ENCODE data around the gene NFX1. TPM values are rescaled to one million over a fixed set of nuclear protein-coding genes. Genes with fewer than 3 reads are reported as not detected.
A peak's percentile ranks its signal among the peaks of the same experiment; 100 is the strongest.

Gene NFX1
- total and polyA plus RNA-seq, 2 donors (not counting 1 experiment from before 2014, with no cell fraction given) = 30.2 to 39.5 TPM

DNA sequence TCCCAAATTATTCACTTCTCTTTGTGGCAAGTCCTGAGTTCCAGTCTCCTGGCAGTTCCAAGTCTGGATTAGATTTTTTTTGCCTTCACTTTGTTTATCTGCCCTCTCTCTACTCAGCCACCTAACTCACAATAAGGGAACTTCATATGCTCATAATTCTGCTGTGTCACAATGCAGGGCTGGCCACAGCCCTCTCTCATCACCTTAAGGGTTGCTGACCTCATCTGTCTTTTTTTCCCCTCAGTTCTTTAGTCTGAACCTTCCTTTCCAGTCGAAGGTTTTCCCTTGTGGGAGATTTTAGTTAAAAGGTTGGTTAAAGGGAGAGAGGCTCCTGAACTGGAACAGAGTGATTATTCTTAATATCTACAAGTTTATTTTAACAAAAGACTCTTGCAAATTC is 29.9 kb upstream of the NFX1 start:
- Histone ChIP-seq H3K79me2 (ENCODE audit: control insufficient read depth, insufficient read depth, low read length) (peaks cover 25% of the 10 kb centered on the region), H3K27me3 (ENCODE audit: control insufficient read depth, insufficient read depth, low read length) (no peaks in the 10 kb centered on the region), H3K9ac (ENCODE audit: insufficient read depth, low read length) (no peak overlapping the region), H3K27ac (ENCODE audit: insufficient read depth, low read length) (no peak overlapping the region), H3K9me3 (ENCODE audit: control insufficient read depth, insufficient read depth, low read depth, low read length) (no peaks in the 10 kb centered on the region), H4K20me1 (ENCODE audit: control insufficient read depth, extremely low read depth, insufficient read depth, low read length) (no peaks in the 10 kb centered on the region), H2AFZ (ENCODE audit: low read length) (no peak overlapping the region), H3K4me1 (ENCODE audit: control insufficient read depth, extremely low read depth, insufficient read depth, low read length) (no peaks in the 10 kb centered on the region), H3K36me3 (ENCODE audit: control insufficient read depth, insufficient read depth, low read length) (peaks cover 11% of the 10 kb centered on the region), H3K4me2 (ENCODE audit: extremely low read depth, insufficient read depth, low read length) (no peak overlapping the region), H3K4me3 (replicated peaks in 1 of 4; ENCODE audit: control extremely low read depth in 1 of 4, insufficient read depth in 1 of 4, low read depth in 3 of 4, low read length in 4 of 4) (no peak overlapping the region)
- no peak for TF ChIP-seq CTCF (conservative IDR thresholded peaks at IDR 0.05 in 1 of 2, IDR thresholded peaks at IDR 0.05 in 1 of 2; ENCODE audit: low read depth in 1 of 2, low read length in 2 of 2)
- TF ChIP-seq EZH2 (IDR thresholded peaks at IDR 0.05; ENCODE audit: low read length, missing control alignments) = no peak
- no peak for DNase-seq (ENCODE audit: low read depth in 2 of 2)

DNA sequence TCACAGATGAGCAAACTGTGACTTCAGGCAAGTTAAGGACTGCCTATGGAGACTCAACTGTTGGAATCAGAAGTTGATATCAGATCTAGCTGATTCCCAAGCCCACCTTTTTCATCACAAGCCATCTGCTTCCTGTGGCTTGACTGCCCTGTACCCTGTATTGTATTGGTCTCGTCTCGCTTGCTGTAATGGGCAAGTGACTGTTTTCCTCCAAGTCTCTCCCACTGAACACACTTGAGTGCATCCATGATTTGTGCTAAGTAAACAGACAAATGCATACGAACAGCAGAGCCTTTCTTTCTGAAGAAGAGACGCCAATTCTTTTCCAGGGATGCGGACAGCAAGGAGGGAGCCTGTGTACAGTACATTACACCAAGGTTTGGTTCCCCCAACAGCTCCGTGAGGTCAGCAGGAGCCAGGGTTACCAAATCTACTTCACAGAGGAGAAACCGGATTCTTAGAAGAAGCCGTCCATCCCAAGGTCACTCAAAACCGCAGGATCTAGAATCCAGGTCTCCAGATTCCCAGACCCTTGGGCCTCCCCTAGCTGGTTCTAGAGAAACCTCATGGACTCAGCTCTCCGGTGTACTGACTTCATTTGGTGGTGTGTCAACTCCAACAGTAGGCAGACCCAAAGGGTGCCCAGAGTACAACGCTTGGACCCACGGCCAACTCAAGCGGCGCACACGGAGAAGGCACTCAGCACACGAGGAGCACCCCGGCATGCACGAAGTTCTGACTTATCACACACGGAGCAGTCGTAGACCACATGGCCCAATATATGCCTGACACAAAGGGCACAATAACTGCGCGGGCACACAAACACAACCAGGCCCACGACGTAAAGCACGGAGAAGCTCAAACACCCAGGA is 26.9 kb upstream of the NFX1 start:
- Histone ChIP-seq H3K36me3 (ENCODE audit: control insufficient read depth, insufficient read depth, low read length) (peaks cover 8% of the 10 kb centered on the region), H3K9me3 (ENCODE audit: control insufficient read depth, insufficient read depth, low read depth, low read length) (no peaks in the 10 kb centered on the region), H3K9ac (ENCODE audit: insufficient read depth, low read length) (peak overlapping the region; percentile 84), H4K20me1 (ENCODE audit: control insufficient read depth, extremely low read depth, insufficient read depth, low read length) (no peaks in the 10 kb centered on the region), H3K4me3 (replicated peaks in 1 of 4; ENCODE audit: control extremely low read depth in 1 of 4, insufficient read depth in 1 of 4, low read depth in 3 of 4, low read length in 4 of 4) (peak overlapping the region; percentile 91 to 99 (median 94)), H3K4me1 (ENCODE audit: control insufficient read depth, extremely low read depth, insufficient read depth, low read length) (peaks cover 2% of the 10 kb centered on the region), H2AFZ (ENCODE audit: low read length) (peak overlapping the region; percentile 91), H3K27me3 (ENCODE audit: control insufficient read depth, insufficient read depth, low read length) (no peaks in the 10 kb centered on the region), H3K4me2 (ENCODE audit: extremely low read depth, insufficient read depth, low read length) (peak overlapping the region; percentile 85), H3K79me2 (ENCODE audit: control insufficient read depth, insufficient read depth, low read length) (peaks cover 32% of the 10 kb centered on the region), H3K27ac (ENCODE audit: insufficient read depth, low read length) (peak overlapping the region; percentile 84)
- peak; percentile 25 to 34 for DNase-seq (ENCODE audit: low read depth in 2 of 2)
- TF ChIP-seq EZH2 (IDR thresholded peaks at IDR 0.05; ENCODE audit: low read length, missing control alignments) (no peak), CTCF (conservative IDR thresholded peaks at IDR 0.05 in 1 of 2, IDR thresholded peaks at IDR 0.05 in 1 of 2; ENCODE audit: low read depth in 1 of 2, low read length in 2 of 2) (no peak)

- peaks cover 6% of the 10 kb centered on the region for H3K36me3 ChIP-seq (ENCODE audit: control insufficient read depth, insufficient read depth, low read length)
- TF ChIP-seq CTCF (conservative IDR thresholded peaks at IDR 0.05 in 1 of 2, IDR thresholded peaks at IDR 0.05 in 1 of 2; ENCODE audit: low read depth in 1 of 2, low read length in 2 of 2) (no peak), EZH2 (IDR thresholded peaks at IDR 0.05; ENCODE audit: low read length, missing control alignments) (no peak)
- H2AFZ ChIP-seq (ENCODE audit: low read length) = peak overlapping the region; percentile 91
- peak in 1 of 2 donors; percentile 25 for DNase-seq (ENCODE audit: low read depth in 2 of 2)
- peaks cover 32% of the 10 kb centered on the region for H3K79me2 ChIP-seq (ENCODE audit: control insufficient read depth, insufficient read depth, low read length)
- H3K9me3 ChIP-seq (ENCODE audit: control insufficient read depth, insufficient read depth, low read depth, low read length) = no peaks in the 10 kb centered on the region
- peak overlapping the region; percentile 84 for H3K27ac ChIP-seq (ENCODE audit: insufficient read depth, low read length)
- peaks cover 2% of the 10 kb centered on the region for H3K4me1 ChIP-seq (ENCODE audit: control insufficient read depth, extremely low read depth, insufficient read depth, low read length)
- peak overlapping the region; percentile 91 to 99 (median 94) for H3K4me3 ChIP-seq (replicated peaks in 1 of 4; ENCODE audit: control extremely low read depth in 1 of 4, insufficient read depth in 1 of 4, low read depth in 3 of 4, low read length in 4 of 4)
- H4K20me1 ChIP-seq (ENCODE audit: control insufficient read depth, extremely low read depth, insufficient read depth, low read length) = no peaks in the 10 kb centered on the region
- H3K4me2 ChIP-seq (ENCODE audit: extremely low read depth, insufficient read depth, low read length) = peak overlapping the region; percentile 85
- no peaks in the 10 kb centered on the region for H3K27me3 ChIP-seq (ENCODE audit: control insufficient read depth, insufficient read depth, low read length)
- H3K9ac ChIP-seq (ENCODE audit: insufficient read depth, low read length) = peak overlapping the region; percentile 84
Measured at GRCh38 chr9:33264003-33264472, 26.3 kb upstream of the NFX1 start.

All from fibroblast of lung (primary cell).